ENCODE results near the gene NOCT.
"Not testable (repeated sequence)": the region's sequence is repeated elsewhere in the genome, so short reads cannot be mapped to it uniquely, and the experiment has no call there.

NOCT gene

DNA sequence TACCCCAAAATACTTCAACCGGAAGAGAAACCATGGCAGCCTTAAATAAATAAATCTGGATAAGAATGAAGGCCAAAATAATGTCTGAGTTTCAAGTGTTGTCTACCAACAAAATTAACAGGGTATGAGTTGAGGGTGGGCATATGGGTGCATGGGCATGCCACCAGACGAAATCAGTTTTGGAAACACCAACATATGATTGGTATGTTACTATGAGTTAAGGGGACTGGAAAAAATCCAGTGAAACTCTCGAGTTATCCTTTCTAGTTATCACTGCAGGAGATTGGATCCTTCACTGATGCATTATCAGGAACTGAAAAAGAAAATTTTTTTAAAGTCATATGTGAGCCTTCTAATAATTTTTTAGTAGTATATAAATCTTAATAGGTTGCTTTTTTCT lies 32.4 kb downstream of the NOCT start:
- DNase-seq (ENCODE audit: low read depth in 2 of 2) = no peak

DNA sequence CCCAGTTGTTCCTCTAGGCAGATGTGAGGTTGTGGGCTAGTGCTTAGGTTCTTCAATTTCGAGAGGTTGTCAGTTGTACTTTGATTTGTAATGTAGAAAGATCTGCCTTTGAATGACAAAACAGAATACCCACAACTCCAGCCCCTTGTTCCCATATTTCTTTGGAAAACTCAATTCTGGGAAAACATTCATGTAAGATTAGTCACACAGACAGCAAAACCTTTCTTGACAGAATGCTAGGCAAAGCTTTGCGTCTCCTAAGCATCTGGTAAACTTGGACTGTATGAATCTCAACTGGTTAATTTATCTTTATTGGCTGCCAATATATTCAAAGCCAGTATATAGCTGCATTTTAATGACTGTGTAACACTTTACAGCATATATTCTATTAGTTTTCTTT lies 34.9 kb downstream of the NOCT start:
- no peak for DNase-seq (ENCODE audit: low read depth in 2 of 2)

DNA sequence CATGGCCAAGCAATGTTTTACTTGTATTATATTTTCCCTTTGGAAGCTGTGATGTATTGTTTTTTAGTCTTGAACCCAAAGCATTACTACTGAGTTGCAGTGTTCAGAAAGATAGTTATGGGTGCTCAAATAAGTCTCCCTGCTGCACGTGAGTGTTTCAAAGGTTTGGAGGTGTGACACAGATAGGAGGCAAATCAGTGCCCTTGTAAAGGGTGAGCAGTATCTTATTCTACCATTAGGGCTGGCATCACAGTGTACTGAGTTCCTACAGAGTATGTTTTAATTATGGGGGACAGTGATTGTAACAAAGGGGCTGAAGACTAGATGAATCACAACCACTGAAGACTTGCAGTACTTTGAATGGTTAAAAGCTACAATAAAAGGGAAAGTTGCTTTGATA lies 38.3 kb downstream of the NOCT start:
- DNase-seq (ENCODE audit: low read depth in 2 of 2) = no peak

DNA sequence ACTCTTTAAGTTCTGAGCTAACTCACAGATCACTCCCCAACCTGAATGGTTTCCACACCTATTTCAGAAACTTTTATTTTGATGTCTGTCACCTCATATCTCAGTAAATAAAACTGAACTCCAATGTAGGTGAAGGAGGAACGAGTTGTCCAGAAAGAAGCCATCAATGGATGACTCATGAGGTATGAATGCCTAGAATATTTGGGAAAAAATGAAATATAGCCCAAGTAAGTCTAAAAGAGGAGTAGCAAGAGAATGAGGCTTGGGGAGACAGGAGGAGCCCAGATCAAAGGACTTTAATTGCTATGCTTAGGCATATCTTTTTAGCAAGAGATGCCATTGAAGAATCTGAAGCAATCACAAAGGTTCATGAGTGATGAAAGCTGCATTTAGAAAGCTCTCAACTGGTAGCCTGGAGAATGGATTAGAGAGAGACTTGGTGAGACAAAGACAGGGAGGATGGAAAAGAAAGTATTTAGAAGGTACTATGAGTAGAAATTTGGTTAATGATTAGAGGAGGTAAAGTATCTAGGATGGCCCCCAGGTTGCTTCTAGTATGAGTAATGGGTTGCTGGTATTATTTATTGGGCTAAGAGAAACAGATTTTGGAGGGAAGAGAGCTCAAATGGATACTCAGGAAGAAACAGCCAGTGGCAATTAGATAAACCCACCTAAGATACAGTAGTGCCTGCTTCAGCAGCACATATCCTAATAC lies 39.4 kb downstream of the NOCT start:
- no peak for DNase-seq (ENCODE audit: low read depth in 2 of 2)

DNA sequence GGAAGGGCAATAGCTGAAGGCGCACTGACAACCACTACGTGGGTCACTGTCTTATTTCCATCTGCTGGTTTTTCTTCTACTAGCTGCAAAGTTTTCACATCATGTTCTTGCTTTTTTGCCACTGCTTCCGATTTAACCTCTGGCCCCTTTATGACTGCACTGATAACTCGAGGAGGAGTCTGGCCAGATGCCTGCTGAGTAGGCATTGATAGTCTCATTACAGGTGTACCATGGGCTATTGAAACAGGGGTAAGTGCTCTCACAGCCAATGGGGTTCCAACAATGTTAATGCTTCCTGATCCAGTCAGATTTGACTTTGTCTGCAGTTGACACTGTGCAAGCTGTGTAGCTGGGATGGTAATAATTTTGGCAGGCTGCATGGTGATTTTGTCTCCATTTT lies 43.4 kb downstream of the NOCT start:
- not testable (repeated sequence) for DNase-seq (ENCODE audit: low read depth in 2 of 2)

DNA sequence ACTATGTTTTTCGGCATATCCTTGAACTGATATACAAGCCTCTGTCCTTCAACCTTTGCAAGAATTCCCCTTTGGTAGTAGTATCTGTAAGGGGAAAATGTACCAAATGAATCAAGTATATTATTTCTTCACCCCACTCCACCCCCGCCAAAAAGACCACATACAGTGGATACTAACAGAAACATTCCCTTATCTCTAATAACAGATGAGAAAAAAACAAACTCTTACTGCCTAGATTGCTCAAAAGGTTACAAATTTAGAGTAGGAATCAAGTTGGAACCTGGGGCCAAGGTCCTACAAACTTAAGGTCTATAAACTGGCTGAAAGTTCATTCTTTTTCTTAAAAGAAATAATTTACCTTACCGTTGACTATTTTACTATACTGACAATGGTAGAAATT lies 45.0 kb downstream of the NOCT start:
- no peak for DNase-seq (ENCODE audit: low read depth in 2 of 2)

DNA sequence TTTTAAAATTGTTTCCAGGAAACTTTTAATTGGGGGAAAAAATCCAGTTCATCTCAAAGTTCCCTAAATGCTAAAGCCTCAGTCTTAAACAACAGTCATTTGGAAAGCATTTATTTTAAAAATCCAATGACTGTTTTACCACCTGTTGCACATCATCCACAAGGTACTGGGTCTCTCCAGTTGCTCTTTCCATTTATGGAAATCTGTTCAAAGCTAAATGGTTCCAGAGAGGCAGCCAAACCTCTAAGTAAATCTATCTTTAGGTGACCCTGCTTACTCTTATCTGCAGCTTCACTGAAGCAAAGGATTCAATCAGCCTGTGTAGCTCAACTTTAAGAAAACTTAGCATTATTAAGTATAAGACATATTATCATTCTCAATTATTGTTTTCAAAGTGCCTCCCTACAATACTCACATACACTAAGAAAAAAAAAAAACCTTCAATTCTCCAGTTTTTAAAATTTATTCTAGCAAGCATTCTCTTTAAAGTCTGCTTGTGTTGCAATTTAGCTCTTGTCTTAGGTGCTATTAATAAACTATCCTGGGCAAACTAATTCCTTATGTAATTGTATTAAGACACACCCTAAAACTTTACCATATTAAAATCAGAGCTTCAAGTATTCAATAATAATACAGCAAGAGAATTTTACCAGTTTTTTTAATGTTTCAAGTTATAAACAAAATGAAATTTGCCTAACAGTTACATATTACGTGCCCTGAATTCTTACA lies 60.6 kb downstream of the NOCT start:
- DNase-seq (ENCODE audit: low read depth in 2 of 2) = no peak

DNA sequence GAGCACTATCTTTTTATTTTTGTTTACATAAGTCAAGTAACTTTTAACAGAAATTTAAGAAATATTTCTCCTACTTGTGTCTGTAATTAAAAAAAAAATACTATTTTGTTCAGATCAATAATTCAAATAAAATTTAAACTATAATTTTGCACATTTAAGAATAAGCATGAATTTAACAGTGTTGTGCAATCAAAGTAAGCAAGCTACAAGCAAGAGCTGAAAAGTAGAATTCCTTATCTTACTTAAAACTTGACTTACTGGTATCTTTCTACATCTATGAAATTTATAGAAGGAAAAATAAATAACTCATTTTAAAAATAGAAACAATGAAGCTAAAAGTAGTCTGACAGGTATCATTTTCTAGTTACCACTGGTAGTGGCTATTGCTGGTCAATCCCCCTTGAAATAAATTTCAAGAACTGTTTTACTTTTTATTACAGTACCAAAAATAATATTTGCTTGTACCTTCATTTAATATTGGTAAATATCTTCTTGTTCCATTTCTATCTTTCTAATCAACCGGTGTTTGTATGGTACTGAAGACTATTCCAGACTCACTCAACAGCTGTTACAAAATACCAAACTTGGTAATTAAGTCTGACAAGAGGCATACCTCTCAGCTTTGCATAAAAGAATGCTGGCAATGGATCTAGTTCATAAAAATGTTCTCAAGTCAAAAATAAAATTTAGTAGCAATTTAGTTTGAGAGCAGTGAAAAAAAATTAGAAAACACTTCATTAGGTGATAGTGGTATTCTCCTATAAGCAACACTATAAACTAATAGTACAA lies 62.2 kb downstream of the NOCT start:
- DNase-seq (ENCODE audit: low read depth in 2 of 2) = no peak

DNA sequence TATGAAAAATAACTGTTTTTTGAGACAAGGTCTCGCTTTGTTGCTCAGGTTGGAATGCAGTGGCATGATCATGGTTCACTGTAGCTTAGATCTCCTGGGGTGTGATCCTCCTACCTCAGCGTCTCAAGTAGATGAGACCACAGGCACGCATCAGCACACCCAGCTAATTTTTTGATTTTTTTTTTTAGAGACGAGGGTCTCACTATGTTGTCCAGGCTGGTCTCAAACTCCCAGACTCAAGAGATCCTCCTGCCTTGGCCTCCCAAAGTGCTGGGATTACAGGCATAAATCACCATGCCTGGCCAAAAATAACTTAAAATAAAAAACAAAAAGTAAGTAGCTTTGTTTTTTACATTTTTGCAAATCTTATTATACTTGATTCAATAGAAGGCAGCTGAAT lies 63.3 kb downstream of the NOCT start:
- DNase-seq (ENCODE audit: low read depth in 2 of 2) = no peak

DNA sequence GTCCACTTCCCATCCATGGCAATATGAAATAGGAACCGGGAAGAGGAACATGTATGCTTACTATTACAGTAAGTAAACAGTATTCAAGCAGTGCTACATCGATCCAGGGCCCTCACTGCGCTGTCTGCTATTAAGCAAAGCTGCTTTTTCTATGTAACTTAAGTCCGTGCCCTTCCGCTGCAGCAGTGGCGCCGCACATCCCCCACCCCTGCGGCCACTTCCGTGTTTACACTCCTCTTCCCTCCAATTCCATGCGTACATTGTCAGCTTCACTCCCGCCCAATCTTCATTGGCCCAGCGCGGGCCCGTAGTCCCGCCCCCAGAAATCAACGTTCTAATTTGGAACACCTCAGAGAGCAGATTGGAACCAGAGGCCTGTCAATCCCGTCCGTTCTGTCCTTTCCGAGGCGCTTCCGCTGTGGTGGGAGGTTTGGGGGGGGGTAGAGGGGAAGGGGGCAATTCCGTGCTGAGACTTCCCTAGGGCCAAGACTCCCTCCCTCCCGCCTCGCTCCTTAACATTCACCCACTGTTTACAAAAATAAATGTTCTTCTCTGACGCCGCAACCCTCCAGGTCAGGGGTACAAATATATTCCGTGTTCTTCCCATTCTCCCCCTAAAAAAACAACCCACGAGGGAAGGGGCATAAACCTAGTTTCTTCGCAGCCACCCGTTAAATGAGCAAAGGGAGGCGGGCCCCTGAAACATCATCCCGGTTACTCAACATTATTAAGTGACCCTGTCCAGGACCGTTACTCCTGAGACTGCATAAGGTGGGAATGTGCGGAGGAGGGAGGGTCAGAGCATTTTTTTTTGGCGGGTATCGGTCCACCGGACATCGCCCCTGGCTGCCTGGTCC lies 67.4 kb downstream of the NOCT start:
- DNase-seq (ENCODE audit: low read depth in 2 of 2) = peak; percentile 82 to 85

DNA sequence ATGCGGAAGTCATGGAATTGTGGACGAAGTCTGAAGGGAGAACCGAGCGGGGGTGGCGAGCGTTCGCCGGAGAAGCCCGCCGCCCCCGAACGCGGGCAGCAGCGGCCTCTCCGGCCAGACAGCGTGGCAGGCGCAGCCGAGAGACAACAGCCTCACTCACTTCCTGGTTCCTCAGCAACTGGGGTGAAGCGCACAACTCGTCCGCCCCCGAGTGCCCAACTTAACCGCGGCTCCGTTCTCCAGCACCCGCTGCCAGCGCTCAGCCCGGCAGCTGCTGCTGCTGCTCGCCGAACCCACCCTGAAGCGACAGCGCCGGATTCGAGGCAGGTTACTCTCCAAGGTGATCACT lies 68.0 kb downstream of the NOCT start:
- peak; percentile 31 to 40 for DNase-seq (ENCODE audit: low read depth in 2 of 2)

DNA sequence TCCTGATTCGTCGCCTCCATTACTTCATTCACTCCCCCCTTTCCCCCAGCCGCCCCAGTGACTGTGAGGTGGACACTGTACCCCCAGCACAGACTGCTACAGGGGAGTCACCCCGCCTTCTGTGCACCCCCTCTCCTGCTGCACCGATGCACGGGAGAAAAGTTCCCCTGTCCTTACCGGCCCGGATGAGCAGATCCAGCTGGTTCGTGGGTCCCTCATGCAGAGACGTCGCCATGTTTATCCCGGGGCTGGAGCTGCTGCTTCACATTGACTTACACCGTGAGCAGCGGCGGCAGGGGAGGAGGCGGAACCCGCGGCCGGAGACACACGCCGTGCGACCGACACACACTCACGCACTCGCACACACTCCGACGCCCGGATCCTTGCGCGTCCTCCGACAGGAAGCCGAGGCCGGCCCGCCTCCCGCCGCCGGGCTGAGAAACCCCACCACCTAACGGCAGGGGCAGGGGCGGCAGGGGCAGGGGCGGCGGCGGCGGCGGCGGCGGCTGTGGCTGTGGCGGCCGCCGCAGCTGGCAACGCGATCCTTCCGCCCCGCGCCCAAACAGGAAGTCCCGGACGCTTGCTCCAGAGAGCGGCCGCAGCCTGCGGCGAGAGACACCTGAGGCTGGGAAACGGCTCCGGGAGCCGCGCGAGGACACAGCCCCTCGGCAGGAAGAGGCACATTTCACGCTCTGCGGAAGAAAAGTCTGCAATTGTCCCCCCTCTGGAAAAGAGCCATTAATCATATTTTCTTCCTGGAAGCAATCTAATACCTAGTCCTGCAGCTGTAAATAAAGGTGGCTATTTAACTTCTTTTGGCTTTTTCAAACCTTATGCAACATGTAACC lies 68.6 kb downstream of the NOCT start:
- DNase-seq (ENCODE audit: low read depth in 2 of 2) = peak; percentile 75 to 77

DNA sequence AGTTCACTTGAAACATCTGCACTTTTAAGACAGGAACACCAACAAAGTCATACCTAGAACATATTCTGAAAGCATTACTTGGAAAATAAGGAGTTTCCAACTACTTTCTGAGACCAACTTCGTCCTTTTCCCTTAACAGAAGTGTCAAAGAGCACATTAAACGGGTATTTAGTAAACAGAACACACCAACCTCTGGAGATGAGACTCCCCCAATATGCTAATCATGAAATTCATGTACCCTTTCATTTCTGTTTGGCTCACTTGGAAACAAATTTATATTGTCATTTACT lies 69.2 kb downstream of the NOCT start:
- no peak for DNase-seq (ENCODE audit: low read depth in 2 of 2)

DNA sequence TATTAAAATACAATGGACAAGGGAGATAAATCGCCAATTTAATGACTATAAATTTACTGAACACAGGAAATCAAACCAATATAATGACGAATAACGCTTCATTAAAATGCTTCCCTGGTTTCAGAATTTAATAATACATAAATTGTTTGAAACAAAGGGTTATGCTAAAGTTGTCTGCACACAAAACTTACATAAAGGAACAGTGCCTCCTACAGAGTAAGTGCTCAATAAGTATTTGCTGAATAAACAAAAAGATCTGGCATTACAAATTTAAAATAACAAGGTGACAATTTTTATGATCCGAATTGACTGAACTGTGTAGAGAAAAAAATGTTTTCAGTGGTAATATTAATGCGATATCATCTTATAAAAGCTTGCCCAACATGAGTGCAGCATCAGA lies 69.6 kb downstream of the NOCT start:
- DNase-seq (ENCODE audit: low read depth in 2 of 2) = no peak

DNA sequence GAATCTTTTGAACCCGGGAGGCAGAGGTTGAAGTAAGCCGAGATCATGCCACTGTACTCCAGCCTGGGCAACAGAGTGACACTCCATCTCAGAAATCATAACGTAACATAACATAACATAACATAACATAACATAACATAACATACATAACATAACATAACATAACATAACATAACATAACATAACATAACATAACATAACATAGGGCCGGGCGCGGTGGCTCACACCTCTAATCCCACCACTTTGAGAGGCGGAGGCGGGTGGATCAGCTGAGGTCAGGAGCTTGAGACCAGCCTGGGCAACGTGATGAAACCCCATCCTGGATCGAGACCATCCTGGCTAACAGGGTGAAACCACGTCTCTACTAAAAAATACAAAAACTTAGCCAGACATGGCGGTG lies 76.7 kb downstream of the NOCT start:
- DNase-seq (ENCODE audit: low read depth in 2 of 2) = no peak
